Measurements from ENCODE around the gene SRRD. TPM values are rescaled to one million over a fixed set of nuclear protein-coding genes. Genes with fewer than 3 reads are reported as not detected.

The SRRD gene
- total RNA-seq, 4 donors from 2014 or later, result 17.9 to 37.4 (median 26.2) TPM

- intact Hi-C loops (cut with DNase I), result no loop called here
- H3K36me3 ChIP-seq, result peaks cover 14 to 22% of the 10 kb centered on the region in 2 donors
- TF ChIP-seq POLR2A (IDR thresholded peaks at IDR 0.05), result no peak
- TF ChIP-seq CTCF (IDR thresholded peaks at IDR 0.05), result no peak
- no peak overlapping the region for H3K4me3 ChIP-seq (replicated peaks in 1 of 3)
- no peaks in the 10 kb centered on the region for H3K9me3 ChIP-seq
- H3K27me3 ChIP-seq, result no peaks in the 10 kb centered on the region
- peaks cover 0 to 41% of the 10 kb centered on the region in 2 donors for H3K4me1 ChIP-seq
- no peak overlapping the region for H3K27ac ChIP-seq
- no peak for DNase-seq
- WGBS, 2 donors, result 67 to 74% methylated on average over 12 of the region's 12 CpGs
Observed at GRCh38 chr22:26479043-26479791, 4.5 kb upstream of the SRRD start.

- Histone ChIP-seq H3K4me1 (peaks cover 4 to 49% of the 10 kb centered on the region in 2 donors), H3K27ac (no peak overlapping the region), H3K4me3 (replicated peaks in 1 of 3) (no peak overlapping the region), H3K27me3 (no peaks in the 10 kb centered on the region), H3K9me3 (no peaks in the 10 kb centered on the region), H3K36me3 (peaks cover 14 to 18% of the 10 kb centered on the region in 2 donors)
- 72 to 73% methylated on average over 12 of the region's 12 CpGs for WGBS, 2 donors
- intact Hi-C loops (cut with DNase I), result loop anchor here (10.0 kb wide), 2 partner anchors 65 to 105 kb away; no protein-coding TSS in a partner anchor
- no peak for DNase-seq
- no peak for TF ChIP-seq POLR2A (IDR thresholded peaks at IDR 0.05)
- no peak for TF ChIP-seq CTCF (IDR thresholded peaks at IDR 0.05)
Observed at GRCh38 chr22:26479792-26480610, 3.7 kb upstream of the SRRD start.

GRCh38 chr22:26480611-26480932 is 3.1 kb upstream of the SRRD start:
- peaks cover 4 to 53% of the 10 kb centered on the region in 2 donors for H3K4me1 ChIP-seq
- no peaks in the 10 kb centered on the region for H3K27me3 ChIP-seq
- 87 to 89% methylated on average over 2 of the region's 2 CpGs for WGBS, 2 donors
- H3K36me3 ChIP-seq, result peaks cover 12 to 13% of the 10 kb centered on the region in 2 donors
- DNase-seq, result no peak
- no peaks in the 10 kb centered on the region for H3K9me3 ChIP-seq
- no peak for TF ChIP-seq POLR2A (IDR thresholded peaks at IDR 0.05)
- no peak for TF ChIP-seq CTCF (IDR thresholded peaks at IDR 0.05)
- H3K27ac ChIP-seq, result no peak overlapping the region
- no peak overlapping the region for H3K4me3 ChIP-seq (replicated peaks in 1 of 3)
- intact Hi-C loops (cut with DNase I), result loop anchor here (10.0 kb wide), 2 partner anchors 64 to 104 kb away; no protein-coding TSS in a partner anchor

GRCh38 chr22:26481112-26481693 is 2.5 kb upstream of the SRRD start:
- H3K4me3 ChIP-seq (replicated peaks in 1 of 3), result no peak overlapping the region
- H3K4me1 ChIP-seq, result peaks cover 4 to 59% of the 10 kb centered on the region in 2 donors
- H3K36me3 ChIP-seq, result peaks cover 5 to 8% of the 10 kb centered on the region in 2 donors
- no peaks in the 10 kb centered on the region for H3K9me3 ChIP-seq
- no peak for DNase-seq
- 79 to 80% methylated on average over 6 of the region's 6 CpGs for WGBS, 2 donors
- no peaks in the 10 kb centered on the region for H3K27me3 ChIP-seq
- intact Hi-C loops (cut with DNase I), result loop anchor here (10.0 kb wide), 2 partner anchors 64 to 104 kb away; no protein-coding TSS in a partner anchor
- no peak overlapping the region for H3K27ac ChIP-seq
- TF ChIP-seq POLR2A (IDR thresholded peaks at IDR 0.05) (no peak), CTCF (IDR thresholded peaks at IDR 0.05) (no peak)

Data from thyroid gland (tissue), 4 donors.